GM19397 (cell line): Measurements from ENCODE around the gene RDH11.
"Not testable (repeated sequence)": the region's sequence is repeated elsewhere in the genome, so short reads cannot be mapped to it uniquely, and the experiment has no call there.

ENCODE experiments used
- ATAC-seq: cut with Tn5 transposase; IDR thresholded peaks from one replicate; pipeline ENCODE4 v1.9.1; 2021; ENCODE audit warnings: mild to moderate bottlenecking, moderate library complexity; ENCODE audit not compliant: unreplicated experiment

RDH11 gene, protein sequence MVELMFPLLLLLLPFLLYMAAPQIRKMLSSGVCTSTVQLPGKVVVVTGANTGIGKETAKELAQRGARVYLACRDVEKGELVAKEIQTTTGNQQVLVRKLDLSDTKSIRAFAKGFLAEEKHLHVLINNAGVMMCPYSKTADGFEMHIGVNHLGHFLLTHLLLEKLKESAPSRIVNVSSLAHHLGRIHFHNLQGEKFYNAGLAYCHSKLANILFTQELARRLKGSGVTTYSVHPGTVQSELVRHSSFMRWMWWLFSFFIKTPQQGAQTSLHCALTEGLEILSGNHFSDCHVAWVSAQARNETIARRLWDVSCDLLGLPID

GRCh38 chr14:67695394-67695949 is at the start of gene RDH11:
RDH11 (minus strand) TSS chr14:67695764; CDS start chr14:67695703, 61 bp downstream.
- peak; percentile 92 for ATAC-seq

DNA sequence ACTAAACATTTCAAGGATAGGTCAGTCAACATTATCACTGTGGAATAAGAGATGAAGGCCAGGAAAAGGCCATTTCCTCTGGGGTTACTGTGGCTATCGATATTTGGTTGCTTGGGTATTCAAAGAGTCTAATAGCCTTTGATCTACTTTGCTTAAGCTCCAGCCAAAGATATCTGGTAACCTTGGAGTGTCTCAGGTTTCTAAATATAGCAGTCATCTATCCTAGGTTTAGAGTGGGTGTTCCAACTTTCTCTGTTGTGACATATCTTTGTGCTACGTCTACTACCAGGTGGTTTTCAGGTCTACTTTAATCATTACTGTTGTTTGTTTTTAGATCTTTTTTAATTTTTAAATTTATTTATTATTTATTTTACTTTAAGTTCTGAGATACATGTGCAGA is 48.5 kb upstream of the RDH11 start:
- no peak for ATAC-seq

GRCh38 chr14:67738740-67739504 is 43.4 kb upstream of the RDH11 start:
- ATAC-seq: no peak

- ATAC-seq: no peak
Observed at GRCh38 chr14:67736771-67737170, 41.2 kb upstream of the RDH11 start.

- no peak for ATAC-seq
Observed at GRCh38 chr14:67735336-67736147, 40.0 kb upstream of the RDH11 start.

DNA sequence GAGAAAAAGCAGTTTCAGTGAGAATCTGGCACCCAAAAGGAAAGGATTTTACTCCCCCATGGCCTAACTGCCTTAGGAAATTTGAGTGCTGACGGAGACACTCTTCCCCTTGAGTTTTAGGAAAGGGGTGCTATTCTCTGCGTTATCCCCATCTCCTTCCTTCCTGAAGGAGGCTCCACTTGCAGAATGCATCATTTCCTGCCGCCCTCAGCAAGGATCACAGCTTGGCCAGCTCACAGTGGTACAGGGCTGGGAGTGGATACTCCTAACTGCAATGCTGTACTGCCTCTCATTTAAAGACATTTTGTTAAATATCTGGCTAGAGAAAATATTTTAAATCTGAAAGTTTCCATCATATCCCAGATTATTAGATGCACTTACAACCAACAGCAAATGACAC is 39.1 kb upstream of the RDH11 start:
- ATAC-seq: no peak

- ATAC-seq: no peak
Observed at GRCh38 chr14:67733616-67734015, 38.1 kb upstream of the RDH11 start.

GRCh38 chr14:67729072-67729885 is 33.7 kb upstream of the RDH11 start:
- no peak for ATAC-seq

DNA sequence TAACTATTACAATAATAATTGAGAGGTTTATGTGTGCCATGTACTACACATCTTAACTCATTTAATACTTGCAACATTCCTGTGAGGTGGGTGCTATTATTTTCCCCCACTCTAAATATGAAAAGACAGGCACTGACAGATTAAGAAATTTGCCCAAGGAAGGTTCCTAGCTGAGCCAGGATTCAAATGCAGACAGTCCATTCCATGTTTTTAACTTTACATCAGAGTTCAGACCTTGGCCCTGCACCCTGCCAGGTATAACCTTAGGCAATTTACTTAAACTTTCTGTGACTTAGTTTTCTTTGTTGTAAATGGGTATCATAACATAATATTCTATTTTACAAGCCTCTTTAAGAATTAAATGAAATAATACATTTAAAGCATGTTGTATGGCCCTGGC is 32.7 kb upstream of the RDH11 start:
- ATAC-seq: no peak

DNA sequence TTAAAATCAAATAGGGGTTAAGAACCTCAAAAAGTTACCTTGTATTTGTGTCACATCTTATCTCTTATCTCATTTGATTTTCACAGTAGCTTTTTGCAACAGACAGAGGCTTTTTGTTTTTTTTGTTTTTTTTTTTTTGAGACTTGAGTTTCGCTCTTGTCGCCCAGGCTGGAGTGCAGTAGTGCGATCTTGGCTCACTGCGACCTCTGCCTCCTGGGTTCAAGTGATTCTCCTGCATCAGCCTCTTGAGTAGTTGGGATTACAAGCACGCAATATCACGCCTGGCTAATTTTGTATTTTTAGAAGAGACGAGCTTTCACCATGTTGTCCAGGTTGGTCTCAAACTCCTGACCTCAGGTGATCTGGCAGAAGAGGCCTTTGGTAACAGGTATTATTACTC is 31.8 kb upstream of the RDH11 start:
- ATAC-seq: no peak

GRCh38 chr14:67725171-67725570 is 29.6 kb upstream of the RDH11 start:
- ATAC-seq: no peak

GRCh38 chr14:67722293-67722692 is 26.7 kb upstream of the RDH11 start:
- no peak for ATAC-seq

DNA sequence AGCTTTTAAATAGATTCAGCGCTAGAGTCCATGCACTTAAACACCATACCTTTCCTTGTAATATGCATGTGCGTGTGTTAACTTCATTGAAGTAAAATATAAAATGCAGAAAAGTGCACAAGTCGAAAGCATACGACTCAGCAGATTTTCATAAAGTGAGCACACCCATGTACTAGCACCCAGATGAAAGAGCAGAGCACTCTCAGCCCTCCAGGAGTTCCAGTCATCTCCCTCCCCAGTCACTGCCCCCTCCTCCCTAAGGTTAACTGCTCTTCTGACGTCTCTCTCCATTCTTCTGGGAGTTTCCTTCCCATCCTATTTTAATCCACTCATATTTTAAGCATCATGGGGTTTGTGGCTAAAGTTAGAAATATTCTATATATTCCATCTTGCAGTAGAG is 26.3 kb upstream of the RDH11 start:
- no peak for ATAC-seq

DNA sequence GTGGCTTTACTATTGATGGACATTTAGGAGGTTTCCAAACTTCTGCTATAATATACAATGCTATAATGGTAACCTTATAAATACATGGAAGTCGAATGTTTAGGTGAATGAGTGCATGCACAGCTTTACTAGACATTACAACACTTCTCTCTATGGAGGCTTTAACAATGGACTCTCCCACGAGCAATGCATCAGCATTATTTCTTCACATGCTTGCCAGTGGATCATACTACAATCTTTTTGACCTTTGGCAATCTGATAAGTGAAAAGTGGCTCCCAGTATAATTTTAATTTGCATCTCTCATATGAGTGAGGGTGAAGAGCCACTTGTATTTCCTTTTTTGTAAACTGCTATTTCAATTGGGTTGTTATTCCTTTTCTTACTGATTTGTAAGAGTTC is 24.3 kb upstream of the RDH11 start:
- ATAC-seq: no peak

DNA sequence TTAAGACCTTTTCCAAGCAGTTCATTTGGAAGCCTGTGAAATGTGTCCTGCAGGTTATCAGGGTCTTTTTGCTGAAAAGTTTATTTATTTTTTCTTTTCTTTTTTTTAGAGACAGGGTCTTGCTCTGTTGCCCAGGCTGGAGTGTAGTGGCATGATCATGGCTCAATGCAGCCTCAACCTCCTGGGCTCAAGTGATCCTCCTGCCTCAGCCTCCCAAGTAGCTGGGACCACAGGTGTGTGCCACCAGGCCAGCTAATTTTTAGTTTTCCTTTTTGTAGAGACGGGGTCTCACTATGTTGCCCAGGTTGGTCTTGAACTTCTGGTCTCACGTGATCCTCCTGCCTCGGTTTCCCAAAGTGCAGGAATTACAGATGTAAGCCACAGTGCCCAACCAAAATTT is 23.8 kb upstream of the RDH11 start:
- ATAC-seq: not testable (repeated sequence)

- ATAC-seq: no peak
Observed at GRCh38 chr14:67718265-67718664, 22.7 kb upstream of the RDH11 start.

- ATAC-seq: no peak
Observed at GRCh38 chr14:67717048-67717447, 21.5 kb upstream of the RDH11 start.

DNA sequence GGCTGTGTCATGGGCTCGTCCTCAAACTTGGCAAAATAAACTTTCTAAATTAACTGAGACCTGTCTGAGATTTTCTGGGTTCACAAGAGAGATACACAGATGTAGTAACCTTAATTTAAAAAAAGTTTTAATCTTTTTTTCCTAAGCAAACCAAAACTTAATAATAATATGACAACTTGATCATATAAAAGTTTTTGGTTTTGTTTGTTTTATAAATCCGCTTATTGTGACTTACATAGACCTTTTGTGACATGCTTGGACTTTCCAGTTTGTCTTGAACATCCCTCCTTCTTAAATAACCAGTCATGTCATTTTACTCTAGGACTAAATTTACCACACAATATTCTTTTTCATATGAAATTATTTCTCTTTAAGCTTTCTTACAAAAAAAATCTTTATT is 14.6 kb upstream of the RDH11 start:
- no peak for ATAC-seq

DNA sequence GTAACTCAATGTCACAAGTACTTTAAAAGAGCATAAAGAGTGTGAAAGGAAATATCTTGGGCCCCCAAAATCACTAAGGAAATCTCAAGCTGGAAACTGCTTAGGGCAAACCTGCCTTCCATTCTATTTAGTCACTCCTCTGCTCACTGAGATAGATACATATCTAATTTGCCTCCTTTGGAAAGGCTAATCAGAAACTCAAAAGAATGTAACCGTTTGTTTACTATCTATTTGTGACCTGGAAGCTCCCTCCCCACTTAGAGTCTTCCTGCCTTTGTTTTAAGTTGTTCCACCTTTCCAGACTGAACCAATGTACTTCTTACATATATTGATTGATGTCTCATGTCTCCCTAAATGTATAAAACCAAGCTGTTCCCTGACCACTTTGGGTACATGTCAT is 14.2 kb upstream of the RDH11 start:
- not testable (repeated sequence) for ATAC-seq

- ATAC-seq: not testable (repeated sequence)
Observed at GRCh38 chr14:67709346-67709745, 13.8 kb upstream of the RDH11 start.
